Measurements from ENCODE around the gene PCED1B. TPM values are rescaled to one million over a fixed set of nuclear protein-coding genes. Genes with fewer than 3 reads are reported as not detected.

PCED1B gene
- total RNA-seq, 2 donors from 2014 or later = 0.87 to 46.9 TPM

GRCh38 chr12:47267571-47267970, 188.2 kb downstream of the PCED1B start:
- no peak overlapping the region for H3K27ac ChIP-seq
- H3K9me3 ChIP-seq = no peaks in the 10 kb centered on the region
- no peaks in the 10 kb centered on the region for H3K4me1 ChIP-seq (replicated peaks)
- TF ChIP-seq CTCF (IDR thresholded peaks at IDR 0.05) = no peak
- no peak for TF ChIP-seq POLR2A (IDR thresholded peaks at IDR 0.05)
- no peak for TF ChIP-seq POLR2AphosphoS5 (IDR thresholded peaks at IDR 0.05)
- no peaks in the 10 kb centered on the region for H3K27me3 ChIP-seq (replicated peaks; ENCODE audit: insufficient read depth)
- WGBS = 57% methylated on average over 4 of the region's 4 CpGs
- H3K4me3 ChIP-seq = no peak overlapping the region
- no peaks in the 10 kb centered on the region for H3K36me3 ChIP-seq
- peak; percentile 21 for DNase-seq (ENCODE audit: low spot score)
- intact Hi-C loops (cut with DNase I) = no loop called here

- Histone ChIP-seq H3K9me3 (no peaks in the 10 kb centered on the region), H3K27ac (no peak overlapping the region), H3K36me3 (no peaks in the 10 kb centered on the region), H3K4me3 (no peak overlapping the region), H3K27me3 (replicated peaks; ENCODE audit: insufficient read depth) (no peaks in the 10 kb centered on the region), H3K4me1 (replicated peaks) (no peaks in the 10 kb centered on the region)
- intact Hi-C loops (cut with DNase I) = no loop called here
- DNase-seq (ENCODE audit: low spot score) = no peak
- WGBS = 88% methylated on average over 13 of the region's 13 CpGs
- TF ChIP-seq CTCF (IDR thresholded peaks at IDR 0.05) (no peak), POLR2AphosphoS5 (IDR thresholded peaks at IDR 0.05) (no peak), POLR2A (IDR thresholded peaks at IDR 0.05) (no peak)
Observed at GRCh38 chr12:47268501-47269454, 189.4 kb downstream of the PCED1B start.

- 83% methylated on average over 1 of the region's 1 CpG for WGBS
- Histone ChIP-seq H3K4me1 (replicated peaks) (no peaks in the 10 kb centered on the region), H3K36me3 (no peaks in the 10 kb centered on the region)
Observed at GRCh38 chr12:47269916-47270315, 190.5 kb downstream of the PCED1B start.

GRCh38 chr12:47270782-47271664, 191.6 kb downstream of the PCED1B start:
- Histone ChIP-seq H3K27me3 (replicated peaks; ENCODE audit: insufficient read depth) (no peaks in the 10 kb centered on the region), H3K27ac (no peak overlapping the region), H3K4me3 (no peak overlapping the region), H3K9me3 (no peaks in the 10 kb centered on the region), H3K4me1 (replicated peaks) (no peaks in the 10 kb centered on the region), H3K36me3 (no peaks in the 10 kb centered on the region)
- DNase-seq (ENCODE audit: low spot score) = no peak
- TF ChIP-seq POLR2A (IDR thresholded peaks at IDR 0.05) = no peak
- no peak for TF ChIP-seq POLR2AphosphoS5 (IDR thresholded peaks at IDR 0.05)
- no peak for TF ChIP-seq CTCF (IDR thresholded peaks at IDR 0.05)
- intact Hi-C loops (cut with DNase I) = no loop called here
- 65% methylated on average over 4 of the region's 4 CpGs for WGBS

More at GRCh38 chr12:47269916-47270315, 190.5 kb downstream of the PCED1B start:
- intact Hi-C loops (cut with DNase I) = no loop called here
- Histone ChIP-seq H3K27ac (no peak overlapping the region), H3K9me3 (no peaks in the 10 kb centered on the region), H3K4me3 (no peak overlapping the region), H3K27me3 (replicated peaks; ENCODE audit: insufficient read depth) (no peaks in the 10 kb centered on the region)
- TF ChIP-seq POLR2A (IDR thresholded peaks at IDR 0.05) (no peak), CTCF (IDR thresholded peaks at IDR 0.05) (no peak), POLR2AphosphoS5 (IDR thresholded peaks at IDR 0.05) (no peak)
- no peak for DNase-seq (ENCODE audit: low spot score)
